ENCODE data around the gene AICDA.
"Not testable (repeated sequence)": the region's sequence is repeated elsewhere in the genome, so short reads cannot be mapped to it uniquely, and the experiment has no call there.

AICDA gene

DNA sequence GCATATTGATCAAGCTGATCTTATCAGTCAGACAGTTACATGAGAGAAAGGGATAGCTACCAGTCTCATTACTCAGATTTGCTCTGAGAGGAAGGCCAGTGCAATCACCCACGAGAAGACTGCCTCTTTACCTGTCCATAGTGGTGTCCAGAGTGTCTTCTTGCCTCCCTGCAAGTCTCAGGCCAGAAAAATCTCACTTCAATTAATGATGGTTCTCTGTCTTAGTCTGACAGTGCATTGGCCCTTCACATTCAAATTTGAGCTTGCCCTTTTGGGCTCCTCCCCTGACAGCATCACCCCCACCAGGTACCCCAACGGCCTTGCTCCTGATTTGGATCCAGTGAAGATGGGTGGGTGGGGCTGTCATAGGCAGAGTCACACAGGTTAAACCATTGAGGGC is at the start of gene AICDA:
AICDA (minus strand) TSS at position 231 of the 400 bp plus-strand sequence; CDS start at position 139, 92 bp downstream.
- DNase-seq (ENCODE audit: low read depth in 4 of 4, low spot score in 1 of 4), result no peak

GRCh38 chr12:8661751-8662150 is 49.1 kb upstream of the AICDA start:
- DNase-seq (ENCODE audit: low read depth in 4 of 4, low spot score in 1 of 4), result no peak

DNA sequence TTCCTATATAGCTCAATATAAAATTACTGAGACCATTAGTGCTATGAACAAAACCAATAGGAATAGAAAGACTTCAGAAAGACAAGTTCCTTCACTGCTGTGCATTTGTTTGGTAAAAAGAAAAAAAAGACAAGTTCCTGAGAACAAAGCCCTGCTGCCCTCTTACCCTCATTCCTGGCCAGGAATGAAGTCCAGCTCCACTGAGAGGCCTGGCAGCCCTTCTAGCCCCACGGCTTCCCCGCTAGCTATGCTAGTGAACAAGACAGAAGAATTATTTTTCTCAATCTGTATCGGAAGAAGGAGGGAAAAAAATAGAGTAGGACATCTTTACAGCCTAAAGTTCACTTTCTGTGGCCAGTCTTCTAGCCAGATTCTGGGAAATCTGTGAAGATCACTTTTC is 48.4 kb upstream of the AICDA start:
- no peak for DNase-seq (ENCODE audit: low read depth in 4 of 4, low spot score in 1 of 4)

GRCh38 chr12:8658346-8658745 is 45.7 kb upstream of the AICDA start:
- DNase-seq (ENCODE audit: low read depth in 4 of 4, low spot score in 1 of 4), result no peak

DNA sequence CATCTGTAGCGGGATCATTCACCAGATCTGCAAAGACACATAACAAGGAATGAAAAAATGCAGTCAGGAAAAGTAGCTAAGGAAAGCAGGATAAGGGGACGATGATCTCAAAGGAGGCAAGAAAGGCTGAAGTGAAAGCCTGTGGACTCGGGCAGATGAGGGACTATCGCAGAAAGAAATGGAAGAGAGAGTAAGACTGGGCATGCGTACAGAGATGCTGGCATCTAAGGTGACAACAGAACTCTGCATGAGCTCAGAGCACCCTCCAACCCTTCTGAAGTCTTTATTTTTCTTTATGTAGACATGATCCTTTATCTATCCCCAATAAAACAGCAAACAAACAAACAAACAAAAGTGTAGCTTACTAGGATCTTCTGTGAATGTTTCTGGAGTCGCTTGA is 42.8 kb upstream of the AICDA start:
- DNase-seq (ENCODE audit: low read depth in 4 of 4, low spot score in 1 of 4), result no peak

- DNase-seq (ENCODE audit: low read depth in 4 of 4, low spot score in 1 of 4), result peak in 3 of 4 experiments; percentile 24 to 69 (median 27)
Measured at GRCh38 chr12:8648576-8649205, 36.0 kb upstream of the AICDA start.

- DNase-seq (ENCODE audit: low read depth in 4 of 4, low spot score in 1 of 4), result no peak
Measured at GRCh38 chr12:8647968-8648367, 35.3 kb upstream of the AICDA start.

DNA sequence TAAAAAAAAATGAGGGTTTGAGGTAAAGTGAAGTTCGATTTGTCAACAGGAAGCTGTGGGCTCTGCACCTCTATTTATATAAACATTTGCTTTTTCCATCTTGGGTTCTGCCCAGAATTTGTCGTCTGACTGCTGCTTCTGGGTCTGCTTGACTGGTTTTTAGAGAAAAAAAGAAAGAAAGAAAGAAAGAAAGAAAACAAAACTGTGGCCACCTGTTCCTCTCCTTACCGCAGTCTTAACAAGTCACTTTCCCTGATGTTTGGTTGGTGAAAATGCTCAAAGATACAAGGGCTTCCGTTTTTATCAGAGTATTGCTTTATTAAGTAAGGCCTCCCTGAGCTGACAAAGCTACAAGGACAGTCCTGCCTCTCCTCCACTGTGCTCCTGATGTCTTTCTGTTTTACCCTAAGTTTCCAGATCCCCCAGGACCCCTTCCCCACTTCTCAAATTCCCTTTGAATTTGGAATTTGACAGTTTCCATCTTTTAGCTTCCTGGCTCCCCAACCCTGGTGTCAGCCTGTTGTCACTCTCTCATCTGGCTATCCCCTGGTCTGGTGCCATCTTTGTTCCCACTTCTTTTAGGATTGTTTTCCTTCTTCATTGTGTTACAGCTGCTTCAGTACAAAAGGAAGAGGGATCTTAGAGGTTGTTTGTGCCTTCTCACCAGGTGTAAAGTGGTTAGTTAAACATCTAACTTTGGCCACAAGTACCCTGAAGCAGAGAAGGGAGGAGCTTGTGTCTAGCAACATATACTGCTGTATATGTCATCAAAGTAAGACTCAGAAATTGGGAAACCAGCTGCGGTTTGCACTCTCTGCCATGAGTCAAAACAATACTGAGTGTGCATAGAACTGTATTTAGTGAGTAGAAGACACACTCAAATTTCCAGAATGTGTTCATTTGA is 31.9 kb upstream of the AICDA start:
- peak in 2 of 4 experiments; percentile 30 to 37 for DNase-seq (ENCODE audit: low read depth in 4 of 4, low spot score in 1 of 4)

GRCh38 chr12:8642775-8643174 is 30.1 kb upstream of the AICDA start:
- no peak for DNase-seq (ENCODE audit: low read depth in 4 of 4, low spot score in 1 of 4)

DNA sequence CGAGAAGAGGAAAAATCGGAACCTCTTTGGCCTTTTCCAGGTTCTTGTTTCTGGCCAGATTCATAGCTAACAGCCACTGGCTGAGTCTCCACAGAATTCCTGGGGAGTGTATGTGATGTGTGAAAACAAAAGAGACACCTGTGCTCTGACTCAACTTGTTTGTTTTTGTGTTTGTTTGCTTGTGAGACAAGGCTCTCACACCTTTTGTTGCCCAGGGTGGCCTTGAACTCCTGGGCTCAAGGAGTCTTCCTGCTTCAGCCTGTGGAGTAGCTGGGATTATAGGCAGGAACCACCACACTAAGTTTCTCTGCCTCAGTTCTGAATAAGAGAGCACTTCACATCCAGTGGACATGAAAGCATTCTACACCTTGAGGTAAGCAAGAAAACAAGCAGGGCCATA is 27.3 kb upstream of the AICDA start:
- no peak for DNase-seq (ENCODE audit: low read depth in 4 of 4, low spot score in 1 of 4)

DNA sequence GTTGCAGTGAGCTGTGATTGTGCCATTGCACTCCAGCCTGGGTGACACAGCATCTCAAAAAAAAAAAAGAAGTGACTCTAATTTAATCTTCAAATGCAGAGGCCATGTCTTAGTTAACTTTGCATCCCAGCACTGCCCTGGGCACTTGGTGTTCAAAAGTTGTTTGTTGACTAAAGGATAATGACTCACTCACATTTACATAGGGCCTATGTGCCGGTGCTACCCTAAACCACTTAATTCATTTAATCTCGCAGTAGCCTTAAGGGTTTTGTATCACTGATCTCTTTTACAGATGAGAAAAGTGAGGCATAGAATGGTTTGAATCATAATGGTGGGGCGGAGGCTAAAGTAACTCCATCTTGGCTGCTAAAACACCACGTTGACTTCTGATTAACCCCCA is 26.3 kb upstream of the AICDA start:
- no peak for DNase-seq (ENCODE audit: low read depth in 4 of 4, low spot score in 1 of 4)

DNA sequence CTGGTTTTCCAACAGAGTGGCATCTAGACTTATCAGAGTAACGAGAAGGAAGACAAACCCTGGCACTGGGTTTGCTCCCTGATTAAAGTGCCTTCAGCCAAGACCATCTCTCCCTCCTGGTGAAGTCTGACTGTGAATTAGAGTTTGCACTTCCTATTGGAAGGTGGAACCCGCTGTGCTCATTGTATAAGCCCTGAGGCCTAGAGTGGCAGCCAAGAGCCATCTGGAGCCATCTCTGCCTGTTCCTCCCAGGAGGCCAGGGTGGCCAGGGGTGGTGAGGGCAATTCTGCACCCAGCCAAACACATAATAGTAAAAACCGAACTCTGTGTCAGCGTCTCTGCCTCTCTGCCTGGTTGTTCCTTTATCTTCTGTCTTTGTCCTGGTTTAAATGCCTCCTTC is 25.0 kb upstream of the AICDA start:
- no peak for DNase-seq (ENCODE audit: low read depth in 4 of 4, low spot score in 1 of 4)

DNA sequence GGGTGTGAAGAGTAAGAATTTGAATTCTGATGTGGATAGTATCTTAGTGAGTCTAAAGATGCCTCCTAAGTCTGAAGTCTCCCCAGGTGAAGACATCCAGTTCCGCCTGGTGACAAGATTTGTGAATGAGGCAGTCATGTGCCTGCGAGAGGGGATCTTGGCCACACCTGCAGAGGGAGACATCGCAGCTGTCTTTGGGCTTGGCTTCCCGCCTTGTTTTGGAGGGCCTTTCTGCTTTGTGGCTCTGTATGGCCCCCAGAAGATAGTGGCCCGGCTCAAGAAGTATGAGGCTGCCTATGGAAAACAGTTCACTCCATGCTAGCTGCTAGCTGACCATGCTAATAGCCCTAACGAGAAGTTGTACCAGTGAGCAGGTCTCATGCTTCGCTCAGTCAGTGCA is 24.6 kb upstream of the AICDA start:
- DNase-seq (ENCODE audit: low read depth in 4 of 4, low spot score in 1 of 4), result no peak

GRCh38 chr12:8636581-8636980 is 23.9 kb upstream of the AICDA start:
- DNase-seq (ENCODE audit: low read depth in 4 of 4, low spot score in 1 of 4), result no peak

GRCh38 chr12:8636007-8636346 is 23.3 kb upstream of the AICDA start:
- DNase-seq (ENCODE audit: low read depth in 4 of 4, low spot score in 1 of 4), result not testable (repeated sequence)

- not testable (repeated sequence) for DNase-seq (ENCODE audit: low read depth in 4 of 4, low spot score in 1 of 4)
Measured at GRCh38 chr12:8635342-8636006, 22.8 kb upstream of the AICDA start.

DNA sequence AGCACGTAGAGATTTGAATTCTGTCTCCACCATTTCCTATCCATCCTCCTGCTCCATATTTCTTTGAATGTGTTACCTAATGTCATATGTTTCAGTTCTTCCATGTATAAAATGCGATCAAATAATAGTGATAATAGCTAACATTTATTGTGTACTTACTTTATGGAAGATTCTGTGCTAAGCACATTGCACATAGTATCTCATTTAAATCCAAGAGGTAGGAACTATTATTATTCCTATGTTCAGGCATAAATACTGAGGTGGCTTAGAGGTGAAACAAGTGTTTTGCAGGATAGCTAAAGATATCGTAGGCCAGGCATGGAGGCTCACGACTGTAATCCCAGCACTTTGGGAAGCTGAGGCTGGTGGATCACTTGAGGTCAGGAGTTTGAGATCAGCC is 17.5 kb upstream of the AICDA start:
- no peak for DNase-seq (ENCODE audit: low read depth in 4 of 4, low spot score in 1 of 4)

GRCh38 chr12:8629486-8630033 is 16.9 kb upstream of the AICDA start:
- DNase-seq (ENCODE audit: low read depth in 4 of 4, low spot score in 1 of 4), result no peak

- no peak for DNase-seq (ENCODE audit: low read depth in 4 of 4, low spot score in 1 of 4)
Measured at GRCh38 chr12:8628731-8629130, 16.1 kb upstream of the AICDA start.

DNA sequence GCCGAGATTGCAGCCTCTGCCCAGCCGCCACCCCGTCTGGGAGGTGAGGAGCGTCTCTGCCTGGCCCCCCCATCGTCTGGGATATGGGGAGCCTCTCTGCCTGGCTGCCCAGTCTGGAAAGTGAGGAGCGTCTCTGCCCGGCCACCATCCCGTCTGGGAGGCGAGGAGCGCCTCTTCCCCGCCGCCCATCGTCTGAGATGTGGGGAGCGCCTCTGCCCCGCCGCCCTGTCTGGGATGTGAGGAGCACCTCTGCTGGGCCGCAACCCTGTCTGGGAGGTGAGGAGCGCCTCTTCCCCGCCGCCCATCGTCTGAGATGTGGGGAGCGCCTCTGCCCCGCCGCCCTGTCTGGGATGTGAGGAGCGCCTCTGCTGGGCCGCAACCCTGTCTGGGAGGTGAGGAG is 12.1 kb upstream of the AICDA start:
- DNase-seq (ENCODE audit: low read depth in 4 of 4, low spot score in 1 of 4), result not testable (repeated sequence)

DNA sequence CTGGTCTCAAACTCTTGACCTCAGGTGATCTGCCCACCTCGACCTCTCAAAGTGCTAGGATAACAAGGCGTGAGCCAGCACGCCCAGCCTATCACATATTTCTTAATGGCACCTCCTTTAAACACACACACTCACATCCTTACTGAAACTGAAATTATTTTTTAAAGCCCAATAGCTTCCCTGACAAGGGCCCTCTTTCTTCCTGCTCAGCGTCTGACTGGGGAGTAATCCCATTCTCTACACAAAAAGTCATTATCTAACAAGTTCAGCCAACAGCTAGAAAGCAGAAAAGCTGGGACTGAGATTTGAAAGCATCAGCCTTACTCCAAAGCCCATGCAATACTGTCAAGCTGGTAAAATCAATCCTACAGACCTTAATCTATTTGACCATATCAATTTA is 10.0 kb upstream of the AICDA start:
- no peak for DNase-seq (ENCODE audit: low read depth in 4 of 4, low spot score in 1 of 4)

GRCh38 chr12:8615206-8615605 is 2.5 kb upstream of the AICDA start:
- DNase-seq (ENCODE audit: low read depth in 4 of 4, low spot score in 1 of 4), result no peak

Data from stimulated activated CD4-positive, alpha-beta T cell treated with anti-CD3 and anti-CD28 coated beads, Interleukin-1b, Interleukin-23, amount 100 ng/mL, for 24 hours (primary cell).